Mucosa of descending colon (tissue), 3 donors: ENCODE data around the gene LSG1. TPM values are rescaled to one million over a fixed set of nuclear protein-coding genes. Genes with fewer than 3 reads are reported as not detected.
A peak's percentile ranks its signal among the peaks of the same experiment; 100 is the strongest.

Experiments
- ATAC-seq: fragments of 200-7000 bp; cut with Tn5 transposase; one replicate; pipeline ENCODE4 v1.9.1; 2020; ENCODE audit warnings: mild to moderate bottlenecking, moderate library complexity
- DNase-seq, 3 donors: peaks; one replicate each; pipeline ENCODE4 v3.0.0-alpha.2; 2020
- H3K36me3 ChIP-seq: fragments of 200-600 bp; one replicate; pipeline ENCODE4 v1.8.0; 2021; ENCODE audit warnings: low read depth, mild to moderate bottlenecking
- H3K4me1 ChIP-seq: fragments of 200-600 bp; one replicate; pipeline ENCODE4 v1.8.0; 2021; ENCODE audit warnings: low read depth, mild to moderate bottlenecking
- H3K4me3 ChIP-seq: fragments of 200-600 bp; one replicate; pipeline ENCODE4 v1.8.0; 2021; ENCODE audit warnings: mild to moderate bottlenecking
- H3K9me3 ChIP-seq: fragments of 200-600 bp; one replicate; pipeline ENCODE4 v1.8.0; 2021; ENCODE audit warnings: mild to moderate bottlenecking
- CTCF ChIP-seq: fragments of 200-600 bp; IDR thresholded peaks from one replicate; pipeline ENCODE4 v1.8.0; 2022; ENCODE audit warnings: antibody characterized with exemption, mild to moderate bottlenecking
- intact Hi-C, 2 donors: fragments of 100-400 bp; cut with DNase I in 1 of 2; cut with micrococcal nuclease in 1 of 2; formaldehyde crosslinking; loops; one replicate each; pipeline versions ENCODE4 v1.11.0 to v1.11.1; 2022; cut with DNase I, micrococcal nuclease
- total RNA-seq, 3 donors: library from RNA; stranded (reverse); fragmentation: NEBNext Ultra II Directional in 2 of 3; extraction: Animal tissue kit (Norgen Biotek cat#: 25700) in 2 of 3; gene quantifications; one replicate each; pipeline versions ENCODE4 v1.2.1 to v1.2.4, GENCODE V29; 2021 to 2023
- donor health status: DM: no; HTN: no; CAD: no; lungs with moderate emphysema.
- donor health status: DM: no; HTN: no; CAD: no.
- donor health status: DM: no; HTN: yes; CAD: no.

LSG1 gene
- total RNA-seq, 3 donors from 2014 or later: 34.0 to 35.6 (median 35.5) TPM

- H3K9me3 ChIP-seq: no peaks in the 10 kb centered on the region
- TF ChIP-seq CTCF: no peak
- no peaks in the 10 kb centered on the region for H3K4me1 ChIP-seq
- H3K36me3 ChIP-seq: no peaks in the 10 kb centered on the region
- intact Hi-C loops: no loop called here
- H3K4me3 ChIP-seq: no peak overlapping the region
- no peak for DNase-seq
- ATAC-seq: no peak
Observed at GRCh38 chr3:194602669-194603171, 69.3 kb downstream of the LSG1 start.

- Histone ChIP-seq H3K4me1 (no peaks in the 10 kb centered on the region), H3K9me3 (no peaks in the 10 kb centered on the region), H3K36me3 (no peaks in the 10 kb centered on the region), H3K4me3 (no peak overlapping the region)
- DNase-seq: no peak
- ATAC-seq: no peak
- TF ChIP-seq CTCF: no peak
- intact Hi-C loops: no loop called here
Observed at GRCh38 chr3:194598771-194599557, 73.0 kb downstream of the LSG1 start.

- Histone ChIP-seq H3K36me3 (no peaks in the 10 kb centered on the region), H3K4me1 (no peaks in the 10 kb centered on the region), H3K4me3 (no peak overlapping the region), H3K9me3 (no peaks in the 10 kb centered on the region)
- intact Hi-C loops: no loop called here
- ATAC-seq (no peak), DNase-seq (no peak)
- no peak for TF ChIP-seq CTCF
Observed at GRCh38 chr3:194596906-194597305, 75.1 kb downstream of the LSG1 start.

GRCh38 chr3:194592798-194593752 is 78.9 kb downstream of the LSG1 start:
- H3K4me3 ChIP-seq: no peak overlapping the region
- no peaks in the 10 kb centered on the region for H3K36me3 ChIP-seq
- ATAC-seq (peak; percentile 44), DNase-seq (no peak)
- no peaks in the 10 kb centered on the region for H3K9me3 ChIP-seq
- no peaks in the 10 kb centered on the region for H3K4me1 ChIP-seq
- intact Hi-C loops: no loop called here
- no peak for TF ChIP-seq CTCF

Other genes starting within 250 kb of the LSG1 start
- gene ATP13A3, start 185.2 kb downstream of the LSG1 start, total RNA-seq: 10 to 100 TPM; 76.2 to 96.1 (median 83.9) TPM
- 10 to 100 TPM; 30.9 to 59.3 (median 34.1) TPM for gene TMEM44, start 38.8 kb downstream of the LSG1 start, total RNA-seq
- 10 to 100 TPM; 12.7 to 87.8 (median 22.4) TPM for gene FAM43A, start 13.7 kb upstream of the LSG1 start, total RNA-seq